HG02763 (cell line): ENCODE measurements around the gene CD300LG.
"Not testable (repeated sequence)": the region's sequence is repeated elsewhere in the genome, so short reads cannot be mapped to it uniquely, and the experiment has no call there.

Experiments
- ATAC-seq: cut with Tn5 transposase; IDR thresholded peaks from one replicate; pipeline ENCODE4 v1.9.1; 2021; ENCODE audit warnings: mild to moderate bottlenecking, moderate library complexity; ENCODE audit not compliant: unreplicated experiment

CD300LG gene

DNA sequence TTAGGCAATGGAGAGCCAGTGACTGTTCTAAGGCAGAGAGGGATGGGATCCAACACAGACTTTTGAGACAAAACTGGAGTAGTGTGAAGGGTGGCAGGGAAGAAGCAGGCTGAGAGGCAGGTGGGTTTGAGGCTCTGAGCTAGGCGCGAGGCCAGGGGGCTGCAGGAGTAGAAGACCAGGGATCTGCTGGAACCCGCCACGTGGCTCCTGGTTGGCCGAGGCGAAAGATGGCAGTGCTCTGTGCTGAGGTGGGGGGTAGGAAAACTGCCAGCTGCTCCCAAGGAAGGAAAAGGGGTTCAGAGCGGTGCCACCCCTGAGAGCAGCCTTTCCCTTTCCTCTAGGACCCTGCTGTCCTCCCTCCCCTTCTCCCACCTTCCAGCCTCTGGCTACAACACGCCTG lies 5.6 kb downstream of the CD300LG start:
- no peak for ATAC-seq

DNA sequence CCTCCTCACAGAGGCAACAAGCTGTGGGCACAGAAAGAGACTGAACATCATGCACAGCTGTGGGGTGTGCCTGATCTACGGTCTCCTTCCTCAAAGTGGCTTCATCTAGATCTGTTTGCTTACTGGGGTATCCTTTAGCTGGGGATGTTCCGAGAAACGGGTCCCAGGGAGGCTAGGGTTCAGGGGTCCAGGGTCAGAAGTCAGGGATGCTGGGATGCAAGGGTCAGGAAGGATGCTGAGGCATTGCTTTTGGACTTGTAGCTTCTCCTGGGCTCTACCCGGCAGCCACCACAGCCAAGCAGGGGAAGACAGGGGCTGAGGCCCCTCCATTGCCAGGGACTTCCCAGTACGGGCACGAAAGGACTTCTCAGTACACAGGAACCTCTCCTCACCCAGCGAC lies 6.6 kb downstream of the CD300LG start:
- no peak for ATAC-seq

DNA sequence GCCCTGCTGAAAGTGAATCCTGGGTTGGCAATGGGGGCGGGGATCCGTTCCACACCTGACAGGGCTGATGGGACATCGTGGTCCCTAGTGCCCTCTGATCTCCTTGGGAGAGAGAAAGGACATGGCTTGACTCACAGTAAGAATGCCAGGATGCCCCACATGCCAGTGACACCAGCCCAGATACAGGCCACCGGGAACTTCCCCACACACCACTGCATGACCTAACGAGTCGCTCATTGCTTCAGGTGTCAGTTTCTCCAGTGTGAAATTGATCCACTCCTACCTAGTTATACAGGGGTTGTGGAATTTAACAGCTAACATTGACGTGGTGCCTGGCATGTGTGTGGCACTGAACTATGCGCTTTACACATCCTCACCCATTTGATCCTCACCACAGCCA lies 7.5 kb downstream of the CD300LG start:
- no peak for ATAC-seq

DNA sequence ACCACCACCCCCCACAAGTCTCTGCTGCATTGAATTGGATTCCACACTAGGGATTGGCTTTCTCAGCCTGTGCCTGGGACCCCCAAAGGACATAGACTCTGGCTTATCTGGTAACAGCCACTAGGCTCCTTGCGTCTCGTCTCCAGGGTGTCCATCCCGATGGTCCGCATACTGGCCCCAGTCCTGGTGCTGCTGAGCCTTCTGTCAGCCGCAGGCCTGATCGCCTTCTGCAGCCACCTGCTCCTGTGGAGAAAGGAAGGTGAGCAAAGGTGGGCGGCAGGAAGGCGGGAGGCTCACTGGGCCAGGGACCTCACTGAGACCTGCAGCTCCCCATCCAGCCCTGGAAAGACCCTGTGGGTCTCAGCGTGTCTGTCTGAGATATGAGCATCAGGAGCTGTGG lies 8.1 kb downstream of the CD300LG start:
- ATAC-seq = no peak

DNA sequence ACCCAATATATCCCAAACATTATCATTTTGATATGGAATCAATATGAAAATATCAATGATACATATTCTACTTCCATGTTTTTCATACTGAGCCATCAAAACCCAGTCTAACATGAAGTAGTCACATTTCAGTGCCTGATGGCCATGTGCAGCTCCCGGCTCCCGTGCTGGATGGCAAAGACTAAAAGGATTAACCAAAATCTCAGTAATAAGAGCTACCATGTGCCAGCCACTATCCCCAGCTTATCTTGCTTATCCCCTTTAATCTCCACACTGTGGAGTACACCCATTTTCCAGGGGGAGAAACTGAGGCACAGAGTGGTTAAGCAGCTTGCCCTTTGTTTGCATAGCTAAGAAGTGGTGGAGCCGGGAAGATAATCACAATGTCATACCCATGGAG lies 9.2 kb downstream of the CD300LG start:
- no peak for ATAC-seq

DNA sequence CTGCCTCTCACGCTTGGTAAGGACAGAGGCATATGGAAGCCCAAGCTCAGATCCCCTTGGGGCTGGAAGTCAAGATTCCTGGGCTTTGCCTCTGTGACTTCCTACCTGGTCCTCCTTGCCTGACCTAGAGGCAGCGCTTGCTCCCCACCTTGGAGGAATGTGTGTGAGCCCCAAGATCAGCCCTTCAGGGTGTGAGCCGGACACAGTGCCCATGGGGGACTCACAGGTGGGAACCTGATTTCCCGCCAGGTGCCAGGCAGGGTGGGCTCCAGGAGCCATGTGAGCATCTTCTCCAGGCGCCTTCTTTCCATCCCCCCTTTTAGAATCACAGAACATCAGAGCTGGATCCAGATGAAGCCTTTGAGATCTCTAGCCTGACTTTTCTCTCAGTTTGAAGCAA lies 10.2 kb downstream of the CD300LG start:
- no peak for ATAC-seq

DNA sequence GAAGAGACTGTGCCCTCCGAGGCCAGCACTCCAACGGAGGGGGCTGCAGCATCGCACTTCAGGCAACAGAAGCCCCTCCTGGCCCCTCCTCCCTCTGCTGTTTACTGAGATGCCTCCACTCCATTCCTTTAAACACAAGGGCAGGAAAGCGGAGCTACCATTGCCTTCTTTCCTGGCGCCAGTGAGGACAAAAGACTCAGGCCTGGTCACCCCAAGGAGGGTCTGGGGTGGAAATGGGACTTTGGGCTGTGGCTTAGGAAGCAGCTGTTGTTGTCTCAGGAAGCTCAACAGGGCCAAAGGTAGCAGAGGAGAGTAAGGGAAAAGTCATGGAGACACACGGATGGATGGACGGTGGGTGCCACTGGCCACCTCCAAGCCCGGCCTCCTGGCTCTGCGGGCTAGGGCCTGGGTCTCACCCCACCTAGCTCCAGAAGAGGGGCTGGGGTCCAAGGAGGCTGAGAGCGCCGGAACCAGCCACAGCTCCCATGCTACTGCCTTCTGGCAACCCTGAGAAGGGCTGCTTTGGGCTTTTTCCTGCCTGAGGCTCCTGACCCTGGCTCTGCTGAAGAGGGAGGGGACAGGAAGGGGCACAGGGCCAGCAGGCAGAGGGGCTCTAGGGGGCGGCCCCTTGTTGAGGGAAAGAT lies 11.1 kb downstream of the CD300LG start:
- no peak for ATAC-seq

DNA sequence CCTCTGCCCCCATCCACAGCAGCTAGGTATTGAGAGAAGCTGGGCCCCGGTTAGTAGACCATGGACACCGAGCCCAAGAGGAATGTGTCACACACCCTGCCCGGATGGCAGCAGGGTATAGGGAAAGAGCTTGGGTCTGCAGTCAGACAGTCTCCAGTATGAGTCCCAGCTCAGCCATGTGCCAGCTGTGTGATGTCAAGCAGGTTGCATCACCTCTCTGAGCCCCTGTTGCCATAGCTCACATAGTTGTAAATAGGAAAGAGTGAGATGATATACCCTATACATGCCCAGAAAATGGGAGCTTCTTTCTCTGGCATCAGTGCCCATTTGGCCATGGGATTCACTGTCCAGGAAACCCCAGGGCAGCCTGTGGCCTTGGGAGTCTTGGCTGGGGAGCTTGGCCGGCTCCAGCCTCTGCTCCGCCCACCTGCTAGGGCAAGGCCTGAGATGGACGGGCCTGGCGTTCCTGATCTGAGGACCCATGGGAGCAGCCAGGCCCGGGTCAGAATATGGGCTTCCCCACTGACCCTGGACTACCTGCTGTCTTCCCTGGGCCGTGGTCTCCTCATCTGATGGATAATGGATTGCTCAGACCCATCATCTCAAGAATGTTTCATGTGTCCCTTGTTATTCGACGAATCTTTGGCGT lies 13.2 kb downstream of the CD300LG start:
- no peak for ATAC-seq

DNA sequence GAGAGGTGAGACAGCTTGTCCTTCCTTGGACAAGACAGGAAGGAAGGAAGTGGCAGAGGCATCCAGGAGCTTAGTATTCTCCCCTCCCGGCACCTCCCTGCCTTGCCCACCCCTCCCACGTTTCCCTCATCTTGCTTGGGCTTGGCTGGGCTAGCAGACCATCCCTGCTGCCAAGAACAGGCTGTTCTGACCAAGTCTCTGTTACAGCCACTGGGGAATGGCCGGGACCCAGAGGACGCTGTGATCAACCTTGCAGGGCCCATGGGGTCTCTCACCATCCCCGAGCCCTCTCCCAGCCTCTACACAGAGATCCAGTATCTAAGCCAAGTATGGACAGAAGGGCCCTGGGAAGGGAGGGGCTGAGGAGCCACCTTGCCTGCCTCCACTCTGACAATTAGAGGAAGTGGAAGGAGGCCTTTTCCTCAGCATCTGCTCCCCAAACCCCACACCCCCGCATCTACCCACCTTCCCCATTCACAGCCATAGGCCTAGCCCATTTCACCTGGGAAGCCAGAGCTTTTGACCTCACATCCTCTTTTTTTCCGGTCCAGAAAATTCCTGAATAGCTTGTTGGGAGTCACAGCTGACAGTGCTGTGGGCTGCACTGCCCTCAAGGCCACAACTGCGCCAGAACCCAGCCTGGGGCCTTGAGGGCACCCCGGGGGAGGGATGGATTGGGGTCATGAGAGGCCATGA lies 14.1 kb downstream of the CD300LG start:
- ATAC-seq = no peak

DNA sequence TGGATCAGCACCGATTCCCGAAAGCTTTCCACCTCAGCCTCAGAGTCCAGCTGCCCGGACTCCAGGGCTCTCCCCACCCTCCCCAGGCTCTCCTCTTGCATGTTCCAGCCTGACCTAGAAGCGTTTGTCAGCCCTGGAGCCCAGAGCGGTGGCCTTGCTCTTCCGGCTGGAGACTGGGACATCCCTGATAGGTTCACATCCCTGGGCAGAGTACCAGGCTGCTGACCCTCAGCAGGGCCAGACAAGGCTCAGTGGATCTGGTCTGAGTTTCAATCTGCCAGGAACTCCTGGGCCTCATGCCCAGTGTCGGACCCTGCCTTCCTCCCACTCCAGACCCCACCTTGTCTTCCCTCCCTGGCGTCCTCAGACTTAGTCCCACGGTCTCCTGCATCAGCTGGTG lies 15.0 kb downstream of the CD300LG start:
- ATAC-seq = no peak

DNA sequence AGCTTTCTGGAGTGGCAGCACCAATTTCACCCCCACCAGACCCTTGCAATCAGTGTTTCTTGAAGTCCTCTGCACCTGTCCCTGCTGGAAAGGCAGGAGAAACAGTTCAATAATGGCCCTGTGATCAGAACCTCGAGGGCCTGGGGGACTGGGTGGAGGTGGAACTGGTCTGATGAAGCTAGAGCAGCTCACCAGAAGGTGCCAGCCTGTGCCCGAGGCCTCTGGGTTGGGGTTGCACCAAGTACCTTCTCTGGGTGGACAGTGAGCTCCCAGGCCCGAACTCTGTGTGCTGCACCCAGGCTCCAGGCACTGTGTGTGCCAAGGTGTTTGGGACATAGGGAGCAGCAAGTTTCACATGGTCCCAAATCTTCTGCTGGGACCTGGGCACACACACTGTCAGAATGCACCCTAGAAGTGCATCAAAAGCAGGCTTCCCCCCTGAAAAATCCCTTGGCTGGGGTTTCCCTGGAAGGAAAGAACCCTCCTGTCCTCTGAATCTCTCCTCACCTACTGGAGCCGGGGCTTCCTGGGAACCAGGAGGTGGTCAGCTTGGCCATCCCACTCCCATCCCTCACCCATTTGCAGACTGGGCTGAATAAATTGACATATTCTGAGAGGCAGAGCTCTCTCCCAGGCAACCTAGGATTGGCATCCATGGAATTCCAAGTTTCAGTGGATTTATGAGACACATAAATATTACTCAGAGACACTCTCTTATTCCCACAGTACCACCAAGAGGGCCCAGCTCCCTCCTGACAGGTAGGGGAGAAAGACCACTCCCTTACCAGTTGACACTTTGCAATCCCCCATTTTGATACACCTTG lies 17.4 kb downstream of the CD300LG start:
- no peak for ATAC-seq

DNA sequence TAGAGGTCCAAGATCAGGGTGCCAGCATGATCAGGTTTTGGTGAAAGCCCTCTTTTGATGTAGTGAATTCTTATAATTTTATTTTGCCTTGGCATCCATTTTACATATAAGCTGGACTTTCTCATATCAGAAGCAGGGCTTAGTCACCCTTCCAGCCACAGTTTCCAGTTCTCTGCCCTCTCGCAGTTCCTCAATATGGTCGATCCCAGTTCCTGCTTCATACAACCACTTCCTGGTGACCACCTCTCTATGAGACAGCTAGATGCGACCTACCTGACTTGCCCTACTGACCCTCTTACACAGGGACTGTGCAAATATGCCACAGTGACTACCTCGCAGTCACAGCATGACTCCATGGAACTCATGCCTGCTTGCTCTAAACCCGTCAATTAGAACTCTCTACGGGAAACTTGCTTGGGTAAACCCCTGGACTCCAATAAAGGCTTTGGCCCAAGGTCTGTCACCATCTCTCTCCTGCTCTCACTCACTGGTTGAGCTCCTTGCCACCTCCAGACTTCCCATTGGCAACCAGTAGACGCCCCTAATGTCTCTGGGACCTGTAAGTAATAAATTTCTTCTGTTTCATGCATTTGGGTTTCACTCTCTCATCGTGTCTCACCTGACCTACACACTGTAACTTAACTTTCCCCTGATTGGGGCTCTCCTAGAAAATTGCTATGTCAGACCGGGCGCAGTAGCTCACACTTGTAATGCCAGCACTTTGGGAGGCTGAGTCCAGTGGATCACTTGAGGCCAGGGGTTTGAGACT lies 21.4 kb downstream of the CD300LG start:
- ATAC-seq = no peak

DNA sequence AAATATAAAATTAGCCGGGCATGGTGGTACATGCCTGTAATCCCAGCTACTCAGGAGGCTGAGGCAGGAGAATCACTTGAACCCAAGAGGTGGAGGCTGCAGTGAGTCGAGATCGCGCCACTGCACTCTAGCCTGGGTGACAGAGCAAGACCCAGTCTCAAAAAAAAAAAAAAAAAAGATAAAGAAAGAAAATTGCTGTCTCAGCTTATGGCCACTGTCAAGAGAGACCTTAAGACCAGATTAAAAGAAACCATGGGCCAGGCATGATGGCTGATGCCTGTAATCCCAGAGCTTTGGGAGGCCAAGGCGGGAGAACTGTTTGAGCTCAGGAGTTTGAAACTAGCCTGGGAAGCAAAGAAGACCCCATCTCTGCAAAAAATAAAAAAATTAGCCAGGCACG lies 22.1 kb downstream of the CD300LG start:
- not testable (repeated sequence) for ATAC-seq

DNA sequence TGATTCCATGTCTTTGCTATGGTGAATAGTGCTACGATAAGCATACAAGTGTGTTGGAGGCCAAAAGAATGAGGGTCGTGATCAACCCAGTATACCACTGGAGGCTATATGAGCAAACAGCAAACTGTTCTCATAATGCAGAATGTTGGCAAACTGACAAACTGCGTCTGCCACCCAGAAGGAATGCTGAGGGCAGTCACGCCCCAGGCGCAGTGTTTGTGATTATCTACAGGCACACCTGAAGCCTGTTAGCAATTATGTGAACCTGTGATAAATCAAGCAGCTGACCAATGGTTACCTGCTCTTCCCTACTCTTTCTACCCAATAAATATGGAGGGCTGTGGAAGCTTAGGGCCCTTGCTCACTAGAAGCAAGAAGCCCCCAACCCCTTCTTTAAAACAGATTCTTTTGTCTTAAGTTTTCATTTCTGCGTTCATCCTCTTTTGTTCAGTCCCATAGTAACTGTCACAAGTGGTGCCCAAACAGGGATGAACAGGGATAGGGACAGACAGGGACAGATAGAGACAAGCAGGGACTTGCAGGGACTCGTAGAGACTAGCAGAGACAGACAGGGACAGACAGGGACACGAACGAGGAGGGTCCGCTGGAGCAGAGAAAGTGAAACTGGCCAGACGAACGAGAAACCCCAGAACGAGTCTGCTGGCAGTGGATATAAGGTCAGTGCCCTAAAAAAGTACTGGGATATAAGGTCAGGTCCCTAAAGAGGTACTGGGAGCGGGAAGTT lies 25.1 kb downstream of the CD300LG start:
- ATAC-seq = no peak

DNA sequence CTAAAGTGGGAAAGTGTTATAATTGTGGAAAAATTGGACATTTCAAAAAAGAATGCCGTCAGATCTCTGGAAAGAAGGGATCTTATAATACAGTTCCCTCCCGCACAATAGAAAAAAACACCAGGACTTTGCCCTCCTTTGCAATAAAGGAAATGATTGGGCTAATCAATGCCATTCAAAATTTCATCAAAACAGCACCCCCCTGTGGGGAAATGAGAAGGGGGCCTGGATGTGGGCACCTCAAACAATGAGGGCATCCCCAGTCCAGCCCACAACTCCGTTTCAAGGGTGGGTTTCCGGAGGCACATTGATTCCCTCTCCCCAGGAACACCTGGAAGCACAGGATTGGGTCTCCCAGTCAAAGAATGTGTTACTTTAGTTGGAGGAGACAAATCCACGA lies 26.1 kb downstream of the CD300LG start:
- ATAC-seq = no peak

DNA sequence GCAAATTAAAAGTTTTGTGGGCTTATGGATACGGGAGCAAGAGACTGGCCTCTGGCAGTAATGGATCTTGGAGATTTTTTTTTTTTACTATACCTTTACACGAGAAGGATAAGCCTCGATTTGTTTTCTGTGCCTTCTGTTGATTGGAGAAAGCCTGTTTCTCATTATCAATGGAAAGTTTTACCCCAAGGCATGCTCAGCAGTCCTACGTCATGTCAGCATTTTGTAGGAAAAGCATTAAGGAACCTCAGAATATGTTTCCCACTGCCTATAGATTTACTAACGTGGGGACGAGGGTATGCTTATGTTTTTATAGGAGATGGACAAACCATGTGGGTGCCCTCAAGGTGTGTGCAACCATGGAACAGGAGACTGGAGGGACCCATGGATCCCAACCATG lies 26.8 kb downstream of the CD300LG start:
- ATAC-seq = no peak

DNA sequence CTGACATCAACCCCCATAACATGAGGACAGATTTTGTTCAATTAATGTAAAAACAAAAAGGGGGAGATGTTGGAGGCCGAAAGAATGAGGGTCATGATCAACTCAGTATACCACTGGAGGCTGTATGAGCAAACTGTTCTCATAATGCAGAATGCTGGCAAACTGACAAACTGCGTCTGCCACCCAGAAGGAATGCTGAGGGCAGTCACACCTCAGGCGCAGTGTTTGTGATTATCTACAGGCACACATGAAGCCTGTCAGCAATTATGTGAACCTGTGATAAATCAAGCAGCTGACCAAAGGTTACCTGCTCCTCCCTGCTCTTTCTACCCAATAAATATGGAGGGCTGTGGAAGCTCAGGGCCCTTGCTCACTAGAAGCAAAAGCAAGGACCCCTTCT lies 27.3 kb downstream of the CD300LG start:
- no peak for ATAC-seq

DNA sequence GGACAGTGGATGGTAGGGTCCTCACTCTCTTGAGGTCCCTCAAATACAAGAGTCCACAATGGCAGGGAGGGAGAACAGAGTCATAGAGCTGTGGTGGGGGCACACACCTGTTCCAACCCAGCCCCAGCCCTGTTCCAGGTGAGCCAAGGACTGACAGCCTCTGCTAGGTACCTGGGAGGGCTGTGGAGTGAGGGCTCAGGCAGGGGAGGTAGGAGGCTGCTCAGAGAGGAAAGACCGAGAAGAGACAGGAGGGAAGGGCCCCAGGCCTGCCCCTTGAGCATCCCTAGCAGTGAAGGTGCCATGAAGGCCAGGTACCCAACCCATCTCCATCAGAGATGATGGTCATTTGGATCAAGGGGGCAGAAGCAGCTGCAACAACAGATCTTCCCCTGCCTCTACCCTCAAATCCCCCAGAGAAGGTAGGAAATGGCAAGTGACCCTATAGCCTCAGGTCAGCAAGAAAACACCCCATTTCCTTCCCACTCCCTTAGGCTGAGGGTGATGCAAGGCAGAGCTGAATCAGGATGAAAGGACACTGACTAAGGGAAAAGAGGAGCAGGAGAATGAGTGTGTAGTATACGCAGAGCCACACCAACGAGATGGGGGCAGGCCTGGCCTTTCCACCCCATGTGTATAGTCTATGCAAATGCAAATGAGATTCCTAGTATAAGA lies 28.6 kb downstream of the CD300LG start:
- no peak for ATAC-seq

DNA sequence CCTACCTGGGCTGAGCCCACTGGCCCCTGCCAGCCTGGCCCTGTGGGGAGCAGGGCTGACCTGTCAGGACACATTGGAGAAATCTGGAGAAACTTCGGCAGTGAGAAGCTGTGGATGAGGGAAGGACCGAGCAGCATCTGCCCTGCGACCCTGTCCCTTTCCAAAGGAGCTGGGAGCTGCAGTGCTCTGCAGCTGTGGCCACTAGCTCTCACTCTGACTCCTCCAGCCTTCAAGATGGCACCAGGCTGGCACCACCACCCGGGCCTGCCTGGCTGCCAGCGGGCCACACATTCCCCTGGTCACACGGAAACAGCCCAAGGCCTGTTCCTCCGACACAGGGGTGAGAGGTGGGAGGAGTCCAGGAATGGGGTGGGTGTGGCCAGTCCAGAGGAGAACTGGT lies 30.1 kb downstream of the CD300LG start:
- no peak for ATAC-seq
